Ovary (tissue), 9 donors: ENCODE data around the gene JPT2. TPM values are rescaled to one million over a fixed set of nuclear protein-coding genes. Genes with fewer than 3 reads are reported as not detected.
"Not testable (repeated sequence)": the region's sequence is repeated elsewhere in the genome, so short reads cannot be mapped to it uniquely, and the experiment has no call there.

Experiments
- DNase-seq, 5 donors: peaks; one replicate each; pipeline ENCODE4 v3.0.0-alpha.2; 2019 to 2020
- H3K27ac ChIP-seq, 2 donors: fragments of 200-600 bp; one replicate each; pipeline versions ENCODE4 v1.5.1 to v1.8.0; 2019 to 2022
- H3K27me3 ChIP-seq: fragments of 200-600 bp; one replicate; pipeline ENCODE4 v1.8.0; 2022
- H3K36me3 ChIP-seq: fragments of 200-600 bp; sonication (generic); one replicate; pipeline ENCODE4 v1.5.1; 2019
- H3K4me1 ChIP-seq: one replicate; pipeline ENCODE4 v1.8.1; 2013; ENCODE audit warnings: mild to moderate bottlenecking, moderate library complexity; ENCODE audit not compliant: insufficient read depth
- H3K4me3 ChIP-seq: fragments of 200-600 bp; sonication (generic); one replicate; pipeline ENCODE4 v1.5.1; 2017
- H3K9me3 ChIP-seq, 2 donors: fragments of 200-600 bp in 1 of 2; sonication (generic) in 1 of 2; one replicate each; pipeline versions ENCODE4 v1.5.1 to v1.8.1; 2013 to 2019; ENCODE audit warnings: mild to moderate bottlenecking in 1 of 2, moderate library complexity in 1 of 2
- EP300 ChIP-seq: sonication (generic); formaldehyde crosslinking; IDR thresholded peaks from one replicate; pipeline ENCODE4 v1.6.1; 2017; ENCODE audit warnings: antibody characterized with exemption
- POLR2A ChIP-seq: fragments of 450-650 bp; IDR thresholded peaks from one replicate; pipeline ENCODE4 v1.6.1; 2017; ENCODE audit warnings: antibody characterized with exemption, mild to moderate bottlenecking, moderate library complexity
- WGBS, 3 donors: extraction: QIAGEN DNeasy Blood & Tissue Kit in 1 of 3; methylation state at CpG; one replicate each; pipeline versions ENCODE4 v1.1.5 to v1.1.7; 2013 to 2017; 5-methylcytosine and 5-hydroxymethylcytosine counted together
- intact Hi-C, 4 donors: fragments of 100-400 bp; cut with DNase I; formaldehyde crosslinking; loops; one replicate each; pipeline versions ENCODE4 v1.11.0 to v1.15.1; 2022 to 2023
- polyA plus RNA-seq, 2 donors: library from polyadenylated mRNA; stranded (reverse); fragments of 200-250 nt in 1 of 2; fragments of 350-450 nt in 1 of 2; fragmentation: Illumina TruSeq in 1 of 2; extraction: RNeasy Lipid Tissue Mini Kit (QIAGEN cat#74804) in 1 of 2; gene quantifications; one replicate each; pipeline ENCODE4 v1.2.3, GENCODE V29; 2013 to 2014
- total RNA-seq, 7 donors: library from RNA; depleted of rRNA in 2 of 7; stranded (reverse); fragments of >200 nt in 2 of 7; fragmentation: NEBNext Ultra II Directional in 3 of 7; extraction: Animal tissue kit (Norgen Biotek cat#: 25700) in 3 of 7; gene quantifications; one replicate each; pipeline versions ENCODE4 v1.1.0 to v1.2.4, GENCODE V29; 2016 to 2023
- TF ChIP-seq, protein P1 (sequence below), 3 donors: fragments of 450-650 bp in 2 of 3; fragments of 200-600 bp in 1 of 3; IDR thresholded peaks; one replicate each; pipeline versions ENCODE4 v1.5.1 to v1.8.0; 2016 to 2022; ENCODE audit warnings: antibody characterized with exemption in 3 of 3, mild to moderate bottlenecking in 1 of 3
- donor health status: DM: no; HTN: no; CAD: no; lungs with moderate emphysema.
- donor health status: DM: no; HTN: no; CAD: no.
- donor health status: Bipolar disorder and iron deficiency.
- donor health status: DM: yes; HTN: yes; CAD: no.
- donor health status: DM: no; HTN: no; CAD: no.
- donor health status: DM: yes; HTN: yes; CAD: no.

JPT2 gene
- total and polyA plus RNA-seq, 9 donors, result 14.4 to 51.8 (median 44.1) TPM

DNA sequence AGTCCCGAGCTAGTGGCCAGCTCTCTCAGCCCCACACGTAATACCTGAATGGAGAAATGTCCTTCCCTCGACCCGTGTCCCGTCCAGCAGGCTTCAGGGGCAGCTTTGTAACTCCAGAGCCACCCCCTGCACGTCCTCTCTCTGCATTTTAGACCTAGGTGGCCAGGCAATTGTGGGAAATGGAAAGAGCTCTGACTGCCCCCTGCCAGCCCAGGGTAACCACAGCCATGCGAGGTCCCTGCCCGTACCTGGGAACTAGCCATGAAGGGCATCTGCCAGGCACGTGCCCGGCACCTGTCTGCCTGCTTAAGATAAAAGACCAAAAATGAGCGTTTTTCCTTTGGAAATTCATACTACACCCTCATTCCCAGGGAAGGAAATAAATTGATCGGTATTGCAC, 37.1 kb downstream of the JPT2 start:
- H3K4me3 ChIP-seq, result no peak overlapping the region
- WGBS, 3 donors, result 90 to 92% (median 91%) methylated on average over 12 of the region's 12 CpGs
- H3K27ac ChIP-seq, result no peak overlapping the region
- H3K27me3 ChIP-seq, result no peaks in the 10 kb centered on the region
- H3K36me3 ChIP-seq, result no peaks in the 10 kb centered on the region
- H3K9me3 ChIP-seq, result no peaks in the 10 kb centered on the region
- DNase-seq, result no peak
- intact Hi-C loops, result no loop called here
- TF ChIP-seq EP300, result no peak
- TF ChIP-seq, protein P1, sequence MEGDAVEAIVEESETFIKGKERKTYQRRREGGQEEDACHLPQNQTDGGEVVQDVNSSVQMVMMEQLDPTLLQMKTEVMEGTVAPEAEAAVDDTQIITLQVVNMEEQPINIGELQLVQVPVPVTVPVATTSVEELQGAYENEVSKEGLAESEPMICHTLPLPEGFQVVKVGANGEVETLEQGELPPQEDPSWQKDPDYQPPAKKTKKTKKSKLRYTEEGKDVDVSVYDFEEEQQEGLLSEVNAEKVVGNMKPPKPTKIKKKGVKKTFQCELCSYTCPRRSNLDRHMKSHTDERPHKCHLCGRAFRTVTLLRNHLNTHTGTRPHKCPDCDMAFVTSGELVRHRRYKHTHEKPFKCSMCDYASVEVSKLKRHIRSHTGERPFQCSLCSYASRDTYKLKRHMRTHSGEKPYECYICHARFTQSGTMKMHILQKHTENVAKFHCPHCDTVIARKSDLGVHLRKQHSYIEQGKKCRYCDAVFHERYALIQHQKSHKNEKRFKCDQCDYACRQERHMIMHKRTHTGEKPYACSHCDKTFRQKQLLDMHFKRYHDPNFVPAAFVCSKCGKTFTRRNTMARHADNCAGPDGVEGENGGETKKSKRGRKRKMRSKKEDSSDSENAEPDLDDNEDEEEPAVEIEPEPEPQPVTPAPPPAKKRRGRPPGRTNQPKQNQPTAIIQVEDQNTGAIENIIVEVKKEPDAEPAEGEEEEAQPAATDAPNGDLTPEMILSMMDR (IDR thresholded peaks at IDR 0.05), result no peak
- TF ChIP-seq POLR2A, result no peak
- peaks cover 10% of the 10 kb centered on the region for H3K4me1 ChIP-seq

DNA sequence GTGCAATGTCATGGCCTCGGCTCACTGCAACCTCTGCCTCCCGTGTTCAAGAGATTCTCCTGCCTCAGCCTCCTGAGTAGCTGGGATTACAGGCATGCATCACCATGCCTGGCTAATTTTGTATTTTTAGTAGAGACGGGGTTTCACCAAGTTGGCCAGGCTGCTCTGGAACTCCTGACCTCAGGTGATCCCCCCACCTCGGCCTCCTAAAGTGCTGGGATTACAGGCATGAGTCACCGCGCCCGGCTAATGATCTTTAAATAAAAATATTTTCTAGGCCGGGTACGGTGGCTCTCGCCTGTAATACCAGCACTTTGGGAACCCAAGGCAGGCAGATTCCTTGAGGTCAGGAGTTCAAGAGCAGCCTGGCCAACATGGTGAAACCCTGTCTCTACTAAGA, 40.2 kb downstream of the JPT2 start:
- H3K27me3 ChIP-seq, H3K4me3 ChIP-seq, DNase-seq, H3K9me3 ChIP-seq, intact Hi-C loops, H3K27ac ChIP-seq, H3K4me1 ChIP-seq, H3K36me3 ChIP-seq: not testable (repeated sequence)
- WGBS, 3 donors, result 79 to 87% (median 86%) methylated on average over 10 of the region's 10 CpGs

DNA sequence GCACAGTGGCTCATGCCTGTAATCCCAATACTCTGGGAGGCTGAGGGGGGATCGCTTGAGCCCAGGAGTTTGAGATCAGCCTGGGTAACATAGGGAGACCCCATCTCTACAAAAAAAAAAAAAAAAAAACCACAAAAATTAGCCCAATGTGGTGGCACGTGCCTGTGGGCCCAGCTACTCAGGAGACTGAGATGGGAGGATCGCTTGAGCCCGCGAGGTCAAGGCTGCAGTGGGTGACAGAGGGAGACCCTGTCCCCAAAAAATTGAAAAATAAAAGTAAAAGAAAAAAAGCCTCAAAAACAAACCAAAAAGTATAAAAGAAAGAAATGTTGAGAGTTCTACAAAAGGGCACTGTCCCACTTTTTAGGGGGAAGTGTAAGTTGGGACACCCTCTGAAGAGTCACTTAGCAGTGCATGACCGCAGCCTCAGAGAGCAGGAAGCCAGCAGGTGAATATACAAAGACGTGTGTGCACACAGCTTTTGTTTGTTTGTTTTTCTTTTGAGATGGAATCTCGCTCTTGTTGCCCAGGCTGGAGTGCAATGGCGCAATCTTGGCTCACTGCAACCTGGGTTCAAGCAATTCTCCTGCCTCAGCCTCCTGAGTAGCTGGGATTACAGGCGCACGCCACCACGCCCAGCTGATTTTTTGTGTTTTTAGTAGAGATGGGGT, 41.6 kb downstream of the JPT2 start:
- 90 to 92% (median 90%) methylated on average over 12 of the region's 12 CpGs for WGBS, 3 donors
- H3K4me3 ChIP-seq, H3K9me3 ChIP-seq, DNase-seq, intact Hi-C loops, H3K27me3 ChIP-seq, H3K27ac ChIP-seq, H3K4me1 ChIP-seq, H3K36me3 ChIP-seq: not testable (repeated sequence)

DNA sequence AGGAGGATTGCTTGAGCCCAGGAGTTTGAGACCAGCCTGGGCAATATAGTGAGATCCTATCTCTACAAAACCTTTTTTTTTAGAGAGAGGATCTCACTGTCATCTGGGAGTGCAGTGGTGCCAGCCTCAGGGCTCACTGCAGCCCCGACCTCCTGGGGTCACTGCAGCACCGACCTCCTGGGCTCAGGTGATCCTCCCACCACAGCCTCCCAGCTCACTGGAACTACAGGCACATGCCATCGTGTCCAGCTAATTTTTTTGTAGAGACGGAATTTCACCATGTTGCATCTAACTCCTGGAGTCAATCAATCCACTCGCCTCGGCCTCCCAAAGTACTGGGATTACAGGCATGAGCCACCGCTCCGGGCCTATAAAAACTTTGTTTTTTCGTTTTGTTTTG, 43.3 kb downstream of the JPT2 start:
- DNase-seq, result no peak
- peaks cover 2% of the 10 kb centered on the region for H3K4me1 ChIP-seq
- intact Hi-C loops, result no loop called here
- no peak for TF ChIP-seq POLR2A
- TF ChIP-seq, protein P1 (IDR thresholded peaks at IDR 0.05), result no peak
- H3K27ac ChIP-seq, result no peak overlapping the region
- H3K9me3 ChIP-seq, result no peaks in the 10 kb centered on the region
- no peak overlapping the region for H3K4me3 ChIP-seq
- H3K36me3 ChIP-seq, result no peaks in the 10 kb centered on the region
- no peaks in the 10 kb centered on the region for H3K27me3 ChIP-seq
- WGBS, 3 donors, result 90 to 91% (median 90%) methylated on average over 9 of the region's 9 CpGs

DNA sequence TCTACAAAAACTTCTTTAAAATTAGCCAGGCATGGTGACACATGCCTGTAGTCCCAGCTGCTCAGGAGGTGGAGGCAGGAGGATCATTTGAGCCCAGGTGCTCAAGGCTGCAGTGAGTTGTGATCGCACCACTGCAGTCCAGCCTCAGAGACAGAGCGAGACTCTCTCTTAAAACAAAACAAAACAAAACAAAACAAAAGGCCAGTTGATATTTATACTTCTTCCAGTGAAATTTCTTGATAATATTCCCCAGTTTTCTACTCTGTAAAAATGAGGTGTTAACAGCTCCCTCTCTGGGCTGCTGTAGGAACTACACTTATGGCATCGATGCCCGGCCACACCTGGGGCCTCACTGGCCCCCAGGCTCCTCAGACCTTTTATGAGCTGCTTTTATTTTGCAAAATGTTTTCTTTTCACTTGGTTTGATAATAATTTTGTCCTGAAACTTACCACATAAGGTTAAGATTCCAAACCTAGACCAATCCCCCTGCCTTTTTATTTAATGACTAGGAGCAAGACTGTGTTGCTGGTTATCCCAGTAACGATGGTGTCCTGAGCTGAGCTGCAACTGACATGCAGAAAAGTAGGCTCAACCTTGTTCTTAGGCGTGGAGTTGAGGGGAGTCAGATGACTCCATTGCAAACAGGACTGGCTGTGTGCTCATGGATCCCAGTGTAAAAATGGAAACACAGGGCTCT, 45.5 kb downstream of the JPT2 start:
- H3K4me1 ChIP-seq, result peaks cover 2% of the 10 kb centered on the region
- no peak overlapping the region for H3K4me3 ChIP-seq
- intact Hi-C loops, result no loop called here
- H3K9me3 ChIP-seq, result no peaks in the 10 kb centered on the region
- H3K36me3 ChIP-seq, result no peaks in the 10 kb centered on the region
- no peak overlapping the region for H3K27ac ChIP-seq
- no peaks in the 10 kb centered on the region for H3K27me3 ChIP-seq
- WGBS, 3 donors, result 28 to 43% (median 29%) methylated on average over 6 of the region's 6 CpGs
- TF ChIP-seq, protein P1 (IDR thresholded peaks at IDR 0.05), result peak in 1 of 3 donors; percentile 31
- TF ChIP-seq EP300 (no peak), POLR2A (no peak)
- DNase-seq, result no peak
